GM19351 (cell line): ENCODE measurements around the gene SECISBP2.

Experiments used
- ATAC-seq: cut with Tn5 transposase; IDR thresholded peaks from one replicate; pipeline ENCODE4 v1.9.1; 2021; ENCODE audit warnings: mild to moderate bottlenecking, moderate library complexity; ENCODE audit not compliant: unreplicated experiment

The SECISBP2 gene

GRCh38 chr9:89400403-89401116 is 82.3 kb downstream of the SECISBP2 start:
- ATAC-seq, result peak; percentile 81

DNA sequence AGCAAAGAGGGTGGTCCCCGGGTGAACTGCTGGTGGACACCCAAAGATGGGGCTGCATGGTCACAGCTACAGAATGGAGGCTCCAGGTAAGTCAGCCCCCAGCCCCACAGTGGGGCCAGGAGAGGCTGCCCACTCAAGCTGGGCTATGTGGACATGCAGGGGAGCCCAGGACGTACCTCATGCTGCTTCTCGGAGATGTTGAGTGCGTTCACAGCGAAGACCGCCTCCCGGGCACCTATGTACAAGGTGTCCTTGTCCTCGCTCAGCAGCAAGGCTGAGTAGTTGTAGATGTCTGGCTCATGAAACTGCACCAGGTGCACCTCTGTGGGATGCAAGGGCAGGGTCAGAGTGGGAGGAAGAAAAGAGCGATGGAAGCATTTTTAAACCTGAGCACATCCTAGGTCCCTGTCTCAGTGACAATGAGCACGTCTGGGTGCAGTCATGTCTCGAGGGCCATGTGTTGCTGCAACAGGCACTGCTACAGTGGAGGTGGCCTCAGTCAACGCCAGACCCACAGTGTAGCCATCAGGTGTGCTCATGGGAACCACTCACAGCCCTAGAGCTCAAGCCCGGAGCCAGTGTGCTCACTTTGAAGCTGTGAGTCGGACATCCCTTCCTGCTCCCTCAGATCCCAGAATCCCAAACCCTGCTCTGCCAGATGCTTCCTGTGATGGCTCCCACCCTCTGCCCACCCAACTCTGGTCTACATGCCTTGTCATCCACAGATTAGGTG is 84.6 kb downstream of the SECISBP2 start:
- no peak for ATAC-seq

DNA sequence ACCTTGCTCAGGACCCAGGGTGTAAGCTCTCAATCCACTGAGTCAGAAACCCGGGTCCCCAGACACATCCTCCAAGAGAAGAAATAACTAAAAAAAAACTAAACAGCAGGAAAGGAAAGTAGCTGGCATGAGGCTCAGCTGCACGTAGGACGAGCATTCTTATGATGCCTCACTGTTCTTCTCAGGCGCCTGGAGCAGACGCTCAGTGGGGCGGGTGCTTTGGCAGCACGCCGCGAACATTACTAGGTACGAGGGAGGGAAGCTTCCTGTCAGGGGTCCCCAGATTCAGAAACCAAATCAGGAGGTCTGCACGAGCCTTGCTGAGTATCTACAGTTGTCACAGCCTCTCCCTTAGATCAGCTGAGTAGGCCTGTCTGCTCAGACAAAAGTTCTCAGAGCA is 85.8 kb downstream of the SECISBP2 start:
- no peak for ATAC-seq

DNA sequence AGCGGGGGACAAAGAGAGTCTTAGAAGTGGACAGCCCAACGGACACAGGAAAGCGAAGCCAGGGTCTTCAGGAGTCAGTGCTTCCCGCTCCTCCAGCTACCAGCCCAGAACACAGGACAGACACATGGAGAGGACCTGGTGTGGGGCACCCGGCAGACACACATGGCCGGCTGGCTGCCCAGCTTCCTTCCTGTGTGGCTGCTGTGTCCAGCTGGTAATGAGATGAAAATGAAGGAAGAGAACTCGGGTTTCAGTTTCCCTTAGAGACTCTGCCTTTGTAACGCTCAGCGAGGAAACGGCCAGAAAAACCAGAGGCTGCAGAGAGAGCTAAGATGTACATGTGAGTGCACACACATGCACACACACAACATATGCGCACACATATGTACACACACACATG is 87.5 kb downstream of the SECISBP2 start:
- ATAC-seq, result peak; percentile 55

DNA sequence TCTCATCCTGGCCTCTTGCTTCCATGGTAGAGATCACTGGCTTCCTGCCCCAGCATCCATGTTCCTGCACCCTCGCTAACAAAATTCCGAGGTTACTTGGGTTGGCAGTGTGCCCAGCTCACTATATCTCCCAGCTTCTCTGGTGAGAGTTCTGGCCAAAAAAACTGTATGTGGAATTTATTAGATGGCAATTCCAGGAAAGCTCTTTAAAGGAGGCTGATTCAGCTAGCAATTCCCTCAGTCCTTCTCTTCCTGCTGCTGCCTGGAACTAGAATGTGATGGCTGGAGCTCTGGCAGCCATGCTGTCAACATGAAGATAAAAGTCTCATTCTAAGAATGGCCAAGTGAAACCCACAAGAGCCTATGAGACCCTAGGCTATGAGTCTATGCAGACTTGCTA is 88.8 kb downstream of the SECISBP2 start:
- no peak for ATAC-seq

DNA sequence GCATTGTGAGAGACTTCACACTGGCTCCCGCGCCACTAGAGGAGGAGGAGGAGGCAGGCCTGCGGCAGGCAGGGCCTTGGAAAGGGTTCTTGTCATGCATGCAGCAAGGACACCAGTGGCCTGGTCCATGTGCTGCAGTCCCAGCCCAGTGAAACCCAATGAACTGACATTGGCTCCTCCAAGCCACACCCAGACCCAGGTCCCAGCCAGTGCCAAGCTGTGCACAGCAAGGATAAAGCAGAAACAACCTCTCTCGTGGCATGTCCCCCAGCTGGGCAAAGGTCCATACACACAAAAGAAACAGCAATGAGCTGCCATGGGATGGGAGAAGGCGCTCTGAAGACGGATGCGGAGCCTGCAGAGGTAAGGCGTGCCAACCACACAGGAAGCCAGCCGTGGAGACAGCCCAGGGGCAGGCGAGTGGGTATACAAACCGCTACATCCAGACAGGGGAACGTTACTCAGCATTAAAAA is 90.4 kb downstream of the SECISBP2 start:
- ATAC-seq, result no peak
